Measurements from ENCODE around the gene FBXO9.

Gene FBXO9

DNA sequence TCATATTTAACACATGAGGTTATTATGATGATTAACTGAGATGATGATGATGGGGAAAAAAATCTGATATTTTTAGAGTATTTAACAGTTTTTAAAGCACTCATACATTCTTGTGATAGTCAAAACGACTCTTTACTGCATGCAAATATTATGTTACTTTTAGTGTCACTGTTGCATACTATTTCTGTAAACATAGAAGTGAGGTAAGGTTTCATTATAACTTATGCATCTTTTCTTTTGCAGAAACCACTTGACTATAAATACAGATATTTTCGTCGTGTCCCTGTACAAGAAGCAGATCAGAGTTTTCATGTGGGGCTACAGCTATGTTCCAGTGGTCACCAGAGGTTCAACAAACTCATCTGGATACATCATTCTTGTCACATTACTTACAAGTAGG, 30.1 kb downstream of the FBXO9 start:
- DNase-seq (ENCODE audit: low read depth), result no peak

DNA sequence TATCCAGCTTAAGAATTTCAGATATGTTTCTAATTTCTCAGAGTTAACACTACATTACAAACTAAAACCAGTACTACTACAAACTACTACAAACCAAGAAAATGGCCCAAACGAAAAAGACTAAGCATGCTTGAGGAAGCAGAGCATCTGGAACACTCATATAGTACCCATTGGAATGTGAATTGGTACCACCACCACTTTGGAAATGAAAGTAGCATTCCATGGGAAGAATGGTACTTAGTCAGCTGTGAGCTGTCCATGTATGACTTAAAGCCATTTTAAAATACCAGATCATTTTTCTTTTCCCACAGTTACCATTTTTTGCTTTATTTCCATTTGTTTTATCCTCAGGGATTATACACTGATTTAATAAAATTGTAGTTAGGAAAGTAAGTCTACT, 30.5 kb downstream of the FBXO9 start:
- DNase-seq (ENCODE audit: low read depth), result no peak

DNA sequence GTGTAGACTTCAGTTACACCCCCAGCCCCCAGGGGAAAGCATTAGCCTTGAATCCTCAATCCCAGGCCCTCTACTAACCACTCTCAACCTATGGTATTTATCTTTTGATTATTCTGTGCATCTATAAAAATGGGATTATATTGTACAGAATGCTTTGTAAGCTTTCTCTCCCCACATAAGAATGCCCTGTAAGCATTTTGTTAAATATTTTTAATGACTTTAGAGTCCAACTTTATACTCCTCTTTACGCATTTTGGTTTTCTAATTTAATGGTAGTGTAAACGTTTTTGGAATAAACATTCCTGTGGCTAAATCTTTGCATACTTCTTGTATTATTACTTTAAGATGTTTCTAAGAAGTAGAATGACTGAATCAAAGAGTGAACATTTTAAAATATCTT, 35.4 kb downstream of the FBXO9 start:
- DNase-seq (ENCODE audit: low read depth), result no peak

DNA sequence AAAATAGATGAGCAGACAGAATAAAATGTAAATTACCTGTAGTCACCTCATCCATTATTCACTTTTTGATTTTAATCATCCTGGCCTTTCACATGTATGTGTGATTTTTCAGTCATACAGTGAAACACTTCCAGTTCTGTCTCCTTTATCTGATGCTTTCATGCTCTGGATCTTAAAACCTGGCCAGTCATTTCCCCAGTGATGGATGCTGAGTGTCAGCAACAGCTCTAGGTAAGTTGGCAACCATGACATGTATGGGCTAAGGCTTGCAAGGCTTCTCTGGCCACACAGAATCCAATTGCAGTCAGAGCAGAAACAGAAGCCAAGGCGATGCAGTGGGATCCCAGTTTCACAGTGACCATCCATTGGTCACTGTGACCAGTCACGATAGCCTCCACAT, 35.8 kb downstream of the FBXO9 start:
- no peak for DNase-seq (ENCODE audit: low read depth)

DNA sequence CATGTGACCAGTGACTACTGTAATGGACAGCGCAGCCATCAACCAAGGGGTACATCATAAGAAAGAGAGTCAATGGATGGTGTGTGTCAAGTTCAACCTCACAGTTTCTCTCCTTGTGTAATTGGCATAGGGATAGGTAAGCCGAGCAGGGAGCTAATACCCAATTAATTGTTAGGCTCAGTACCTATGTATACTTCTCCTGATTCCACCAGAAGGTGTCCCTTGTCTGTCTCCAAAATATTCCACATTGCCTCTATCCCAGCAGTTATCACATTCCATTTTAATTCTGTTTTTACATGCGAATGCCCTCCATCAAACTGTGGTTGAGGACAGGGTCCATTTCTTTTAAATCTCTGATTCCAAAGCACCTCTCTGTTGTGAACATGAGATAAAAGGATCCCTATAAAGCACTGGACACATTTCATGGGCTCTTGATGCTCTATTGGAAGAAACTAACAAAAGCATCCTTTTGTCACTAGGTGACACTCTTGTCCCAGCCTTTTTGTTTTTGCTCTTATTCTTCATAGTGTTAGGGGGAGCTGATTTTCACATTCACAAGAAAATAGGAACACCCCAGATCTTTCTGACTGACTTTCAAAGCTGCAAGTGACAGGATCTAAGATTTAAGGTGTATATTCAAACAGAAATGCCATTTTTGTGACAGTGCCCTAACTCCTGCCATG, 38.9 kb downstream of the FBXO9 start:
- no peak for DNase-seq (ENCODE audit: low read depth)

DNA sequence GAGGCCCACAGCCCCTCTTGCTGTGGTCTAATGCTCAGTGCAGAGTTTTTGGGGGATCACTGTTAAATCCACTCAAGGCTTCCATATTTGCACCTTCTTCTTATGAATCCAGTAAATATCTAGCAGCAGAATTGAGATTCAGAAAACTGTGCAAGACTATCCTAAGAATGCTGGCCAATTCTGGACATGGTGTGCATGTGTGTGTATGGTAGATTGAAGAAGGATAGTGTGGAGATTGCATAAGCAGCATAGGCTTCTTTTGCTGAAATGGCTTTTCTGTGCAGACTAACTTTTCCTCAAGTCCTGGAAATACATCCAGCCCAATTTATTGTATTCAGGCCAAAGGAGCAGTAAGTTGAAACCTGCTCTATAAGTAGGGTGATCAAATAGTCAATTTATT, 39.7 kb downstream of the FBXO9 start:
- no peak for DNase-seq (ENCODE audit: low read depth)

DNA sequence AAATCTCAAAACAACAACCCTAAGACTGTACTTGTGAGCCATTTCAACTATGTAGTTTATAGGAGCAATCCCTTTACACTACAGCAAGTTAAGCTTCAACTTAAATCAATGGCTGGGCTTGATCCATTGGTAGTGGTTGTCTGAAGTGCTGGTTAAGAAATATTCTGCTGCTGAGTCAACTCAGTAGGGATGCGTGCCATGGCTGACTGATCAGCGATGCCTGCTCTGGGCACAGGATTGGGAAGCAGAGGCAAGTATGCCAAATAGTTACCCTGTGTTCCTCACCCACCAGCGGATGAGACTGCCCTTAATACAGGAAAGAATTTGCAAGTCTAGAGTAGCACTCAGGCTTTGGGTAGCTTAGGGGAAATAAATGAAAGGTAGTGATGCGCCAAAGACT, 41.9 kb downstream of the FBXO9 start:
- no peak for DNase-seq (ENCODE audit: low read depth)

DNA sequence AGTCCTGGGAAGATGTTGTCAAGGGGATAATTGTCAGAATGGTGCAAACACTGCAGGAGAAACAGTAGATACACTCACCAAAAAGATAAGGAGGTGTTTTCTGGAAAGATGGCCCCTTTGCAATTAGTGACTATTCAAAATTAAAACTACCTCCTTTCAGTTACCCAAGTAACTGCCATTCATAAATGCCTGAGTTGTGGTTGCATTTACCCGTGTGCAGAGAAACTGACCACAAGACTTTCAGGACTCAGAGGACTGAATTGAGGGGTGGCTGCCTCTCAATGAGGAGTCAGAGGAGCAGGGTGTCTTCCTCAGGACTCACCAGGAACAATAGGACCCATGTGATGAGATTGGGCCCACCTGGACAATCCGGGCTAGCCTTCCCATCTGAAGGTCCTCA, 44.4 kb downstream of the FBXO9 start:
- DNase-seq (ENCODE audit: low read depth), result no peak

DNA sequence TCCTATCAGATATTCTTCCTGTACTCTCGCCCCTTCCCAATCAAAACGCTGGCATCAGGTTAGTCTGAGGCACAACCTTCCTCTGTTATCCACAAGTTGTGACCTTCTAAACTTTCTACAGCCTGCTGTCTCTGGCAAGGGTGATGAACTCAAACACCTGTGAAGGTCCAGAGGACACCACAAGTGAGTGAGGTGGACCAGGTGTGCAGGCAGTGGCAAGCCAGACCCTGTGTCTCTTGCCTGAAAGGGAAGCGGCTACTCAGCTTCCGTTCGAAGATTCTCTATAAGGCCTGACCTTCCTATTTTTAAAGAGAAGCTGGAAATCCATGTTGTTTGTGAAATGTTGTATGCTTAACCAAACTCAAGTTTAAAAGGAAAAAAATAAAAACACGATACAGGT, 46.7 kb downstream of the FBXO9 start:
- no peak for DNase-seq (ENCODE audit: low read depth)

DNA sequence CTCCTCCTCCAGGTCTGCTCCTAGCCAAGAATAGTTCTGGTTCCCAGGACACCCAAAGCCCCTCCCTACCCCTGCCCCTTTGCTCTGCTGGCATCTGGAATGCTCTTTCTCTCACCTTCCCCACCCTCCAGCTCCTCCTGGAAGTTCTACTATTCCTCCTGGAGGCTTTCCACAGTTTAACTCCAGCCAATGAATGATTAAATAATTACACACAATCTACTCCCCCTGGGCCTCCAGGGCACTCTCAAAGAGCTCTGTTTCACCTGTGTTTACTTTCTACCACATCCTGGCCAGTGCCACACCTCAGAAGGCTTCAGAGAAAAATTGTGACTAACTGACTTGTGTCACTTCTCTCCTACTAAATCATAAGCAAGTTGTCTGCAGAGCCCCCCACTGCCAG, 47.2 kb downstream of the FBXO9 start:
- no peak for DNase-seq (ENCODE audit: low read depth)

DNA sequence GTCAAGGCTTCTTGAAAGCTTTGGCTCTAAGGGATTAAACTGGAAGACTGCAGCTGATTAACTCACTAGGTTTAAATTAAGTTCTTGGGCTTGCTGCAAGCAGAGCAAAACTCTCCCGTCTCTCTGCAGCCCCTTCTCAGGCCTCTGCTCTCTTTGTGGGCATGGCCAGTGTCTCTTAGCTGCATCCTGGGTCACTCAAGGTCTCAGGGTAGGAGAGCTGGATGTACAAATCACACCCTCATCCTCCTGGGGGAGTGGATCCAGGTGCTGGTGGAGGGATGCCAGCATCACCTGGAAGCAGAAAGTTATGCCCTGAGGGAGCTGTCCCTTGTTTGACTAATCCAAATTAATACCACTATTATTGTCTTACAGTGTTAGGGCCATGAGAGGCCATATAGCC, 47.7 kb downstream of the FBXO9 start:
- no peak for DNase-seq (ENCODE audit: low read depth)

DNA sequence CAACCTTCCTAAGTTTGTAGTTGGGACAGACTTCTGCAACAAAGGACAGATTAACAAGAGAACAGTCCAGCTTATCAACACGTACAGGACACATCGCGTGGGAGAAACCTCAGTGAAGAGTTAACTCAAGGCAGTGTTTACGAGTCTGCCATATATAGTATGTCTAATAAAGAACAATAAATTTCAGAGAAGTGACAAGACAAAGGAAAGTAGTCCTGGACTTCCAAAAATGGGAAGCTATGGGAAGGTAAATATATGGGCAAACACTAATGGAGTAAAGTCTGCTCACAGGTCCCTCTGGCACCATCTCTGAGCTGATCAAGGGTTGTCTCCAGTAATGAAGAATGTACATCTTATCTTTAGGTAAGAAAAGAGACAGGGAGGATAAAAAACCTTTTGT, 48.5 kb downstream of the FBXO9 start:
- no peak for DNase-seq (ENCODE audit: low read depth)

DNA sequence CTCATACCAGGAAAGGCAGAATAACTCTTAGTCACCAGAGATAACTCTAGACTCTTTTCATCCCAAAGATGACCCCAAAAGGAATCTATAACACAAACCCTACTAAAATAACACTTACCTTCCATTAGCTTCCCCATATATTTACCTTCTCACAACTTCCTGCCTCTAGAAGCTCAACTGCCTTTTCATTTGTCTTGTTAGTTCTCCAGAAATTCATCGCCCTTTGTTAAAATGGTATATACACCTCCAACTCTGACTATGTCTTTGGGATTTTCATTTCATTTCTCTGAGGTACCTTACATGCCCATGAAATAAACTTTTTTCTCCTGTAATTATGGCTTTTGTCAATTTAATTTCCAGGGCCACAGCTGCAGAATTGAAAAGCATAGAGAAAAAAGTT, 49.9 kb downstream of the FBXO9 start:
- no peak for DNase-seq (ENCODE audit: low read depth)

DNA sequence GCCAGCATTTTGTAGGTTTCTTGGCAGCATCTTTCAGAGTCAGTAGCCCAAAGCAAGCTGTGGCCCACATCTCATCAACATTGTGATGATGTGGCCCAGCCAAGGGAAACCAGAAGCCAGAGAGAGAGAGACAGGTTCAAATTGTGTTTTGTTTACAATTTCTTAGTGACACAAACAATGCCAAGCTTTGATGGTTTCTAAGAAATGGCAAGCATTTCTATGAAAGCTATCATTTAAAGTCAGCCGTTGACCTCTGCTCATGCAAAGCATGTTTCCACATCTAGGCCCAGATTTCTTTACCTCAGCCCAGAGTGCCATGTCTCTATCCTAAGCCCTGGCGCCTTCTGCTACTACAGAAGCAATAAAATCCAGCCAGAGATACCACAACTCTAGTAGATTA, 50.5 kb downstream of the FBXO9 start:
- DNase-seq (ENCODE audit: low read depth), result no peak

DNA sequence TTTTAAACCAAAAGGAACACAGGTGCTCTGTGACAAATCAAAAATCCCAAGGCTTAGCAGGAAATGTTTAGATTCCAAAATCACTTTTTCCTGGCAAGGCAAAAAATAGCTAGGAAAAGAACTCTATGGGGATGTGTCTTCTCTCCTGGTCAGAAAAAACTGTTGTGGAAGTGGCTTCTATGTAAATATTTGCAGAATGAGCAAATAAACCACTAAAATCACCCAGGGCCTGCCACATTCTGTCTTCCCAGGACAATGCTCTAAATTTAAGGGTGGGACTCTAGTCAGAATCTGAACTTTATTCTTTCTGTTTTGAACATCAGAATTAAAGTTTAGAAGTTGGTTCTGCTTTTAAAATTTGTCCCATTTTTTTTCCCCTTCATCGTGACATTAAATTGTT, 54.1 kb downstream of the FBXO9 start:
- DNase-seq (ENCODE audit: low read depth), result no peak

DNA sequence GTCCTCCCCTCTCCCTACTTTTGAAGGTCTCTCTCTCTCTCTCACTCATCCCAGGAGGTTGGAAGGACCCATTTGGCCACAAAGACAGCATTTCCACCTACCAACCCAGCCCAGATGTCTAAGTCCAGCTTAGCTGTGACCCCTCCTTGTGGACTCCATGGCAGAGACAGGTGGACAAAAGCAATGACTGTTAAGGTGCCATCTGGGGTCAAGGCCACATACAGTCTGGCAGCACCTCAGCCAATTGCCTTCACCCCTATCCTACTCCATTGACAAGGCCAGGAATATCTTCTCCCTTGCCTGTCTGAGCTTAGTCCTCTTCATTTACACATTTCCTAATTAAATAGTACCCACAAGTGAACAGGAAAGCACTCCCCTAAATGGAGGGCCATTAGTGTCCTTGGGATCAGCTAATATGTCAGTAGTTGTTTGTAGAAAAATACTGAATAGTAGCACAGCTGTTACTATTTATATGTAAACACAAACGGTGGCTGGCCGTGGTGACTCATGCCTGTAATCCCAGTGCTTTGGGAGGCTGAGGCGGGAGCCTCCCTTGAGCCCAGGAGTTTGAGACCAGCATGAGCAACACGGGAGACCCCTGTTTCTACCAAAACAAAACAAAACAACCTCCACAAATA, 54.7 kb downstream of the FBXO9 start:
- no peak for DNase-seq (ENCODE audit: low read depth)

DNA sequence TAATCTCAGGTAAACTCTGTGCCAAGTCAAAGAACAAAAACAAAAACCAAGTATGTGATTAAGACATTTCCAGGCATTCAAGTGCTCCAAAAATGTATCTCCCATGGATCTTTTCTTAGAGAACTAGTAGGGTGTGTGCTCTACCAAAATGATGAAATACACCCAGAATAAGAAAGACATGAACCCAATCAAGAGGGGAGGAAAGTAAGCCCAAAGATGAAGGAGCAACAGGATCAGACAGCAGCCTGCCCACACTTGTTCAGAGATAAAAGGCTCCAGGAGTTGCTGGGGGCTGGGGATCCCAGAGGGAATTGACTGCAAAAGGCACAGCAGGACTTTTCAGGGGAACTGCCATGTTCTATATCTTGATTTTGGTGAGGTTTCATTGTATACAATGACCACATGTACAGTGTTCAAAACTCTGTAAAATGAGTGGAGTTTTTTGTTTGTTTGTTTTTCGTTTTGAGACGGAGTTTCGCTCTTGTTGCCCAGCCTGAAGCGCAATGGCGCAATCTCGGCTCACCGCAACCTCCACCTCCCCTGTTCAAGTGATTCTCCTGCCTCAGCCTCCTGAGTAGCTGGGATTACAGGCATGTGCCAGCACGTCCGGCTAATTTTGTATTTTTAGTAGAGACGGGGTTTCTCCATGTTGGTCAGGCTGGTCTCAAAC, 59.1 kb downstream of the FBXO9 start:
- no peak for DNase-seq (ENCODE audit: low read depth)

DNA sequence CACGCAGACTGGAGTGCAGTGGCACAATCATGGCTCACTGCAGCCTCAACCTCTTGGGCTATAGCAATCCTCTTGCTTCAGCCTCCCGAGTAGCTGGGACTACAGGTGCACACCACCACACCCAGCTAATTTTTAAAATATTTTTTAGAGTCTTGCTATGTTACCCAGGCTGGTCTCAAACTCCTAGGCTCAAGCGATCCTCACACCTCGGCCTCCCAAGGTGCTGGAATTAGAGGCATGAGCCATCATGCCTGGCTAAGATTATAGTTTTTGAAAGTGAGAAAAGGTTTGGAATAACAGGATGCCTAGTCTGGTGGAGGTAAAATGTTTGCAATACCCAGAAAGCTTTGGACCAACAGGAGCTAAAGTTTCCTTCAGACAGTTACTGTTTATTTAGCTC, 60.1 kb downstream of the FBXO9 start:
- DNase-seq (ENCODE audit: low read depth), result no peak

DNA sequence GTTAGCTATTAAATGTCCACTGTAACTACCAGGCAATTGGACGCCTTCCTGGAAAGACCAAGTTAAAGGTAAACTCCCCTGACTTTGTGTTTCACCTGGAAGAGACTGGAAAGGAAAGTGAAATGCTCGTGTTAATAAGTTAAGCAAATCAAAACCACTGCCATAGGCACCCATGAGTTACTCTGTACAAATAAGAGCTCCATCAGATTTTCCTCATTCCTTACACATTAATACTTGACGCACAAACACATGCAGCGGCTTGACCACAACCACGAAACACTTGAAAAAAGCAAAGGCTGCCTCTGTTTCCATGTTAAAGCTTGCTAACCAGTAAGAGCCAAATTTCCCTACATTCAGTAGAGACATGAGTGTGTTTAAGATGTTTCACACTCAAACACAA, 63.6 kb downstream of the FBXO9 start:
- no peak for DNase-seq (ENCODE audit: low read depth)

DNA sequence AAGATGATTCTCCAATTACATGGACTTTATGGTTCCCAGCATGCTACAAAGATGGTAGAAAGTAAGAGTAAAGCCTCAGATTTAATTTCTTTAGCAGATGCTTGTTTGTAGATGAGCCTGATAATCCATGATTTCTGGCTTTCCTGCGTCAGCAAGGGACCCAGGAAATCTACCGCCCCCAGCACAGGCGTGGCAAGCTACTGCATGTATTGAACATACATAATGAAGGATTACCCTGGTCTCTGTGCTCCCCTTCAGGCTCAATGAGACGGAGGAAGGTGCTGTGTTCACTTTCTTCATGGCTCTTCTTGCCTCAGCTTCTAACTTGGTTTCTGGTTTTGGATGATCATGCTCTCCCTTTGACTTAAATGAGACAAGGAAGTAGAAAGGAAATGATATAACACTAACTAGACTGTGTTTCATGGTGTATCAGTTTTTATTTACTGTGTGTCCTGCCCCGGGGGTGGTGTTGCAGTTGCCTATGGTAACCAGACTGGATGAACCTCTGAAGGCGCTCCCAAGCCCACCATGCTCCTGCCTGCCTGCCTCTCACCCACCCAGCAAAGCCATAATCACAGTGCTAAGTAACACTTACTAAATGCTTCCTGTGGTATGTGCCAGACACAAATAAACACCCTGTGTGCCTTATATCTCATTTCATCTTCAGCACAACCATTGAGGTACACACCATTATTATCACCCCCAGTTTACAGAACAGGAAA, 65.5 kb downstream of the FBXO9 start:
- no peak for DNase-seq (ENCODE audit: low read depth)

DNA sequence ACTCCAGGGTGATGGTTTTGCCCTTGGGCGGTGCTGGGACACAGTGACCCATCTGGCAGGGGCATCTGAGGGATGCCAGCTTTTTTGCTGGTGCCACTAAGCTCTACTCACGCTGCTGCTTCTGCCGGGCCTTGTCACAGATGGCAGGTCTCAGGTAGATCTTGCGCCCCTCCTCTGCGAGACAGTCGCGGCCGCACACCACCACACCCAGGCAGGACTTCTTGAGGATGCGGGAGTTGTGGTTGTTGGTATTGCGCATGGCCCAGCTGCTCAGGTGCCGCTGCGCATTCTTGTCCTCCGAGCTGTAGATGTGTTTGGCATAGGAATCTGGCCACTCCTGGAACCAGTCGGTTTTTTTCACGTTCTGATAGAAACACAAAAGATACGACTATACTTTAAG, 68.8 kb downstream of the FBXO9 start:
- DNase-seq (ENCODE audit: low read depth), result no peak

DNA sequence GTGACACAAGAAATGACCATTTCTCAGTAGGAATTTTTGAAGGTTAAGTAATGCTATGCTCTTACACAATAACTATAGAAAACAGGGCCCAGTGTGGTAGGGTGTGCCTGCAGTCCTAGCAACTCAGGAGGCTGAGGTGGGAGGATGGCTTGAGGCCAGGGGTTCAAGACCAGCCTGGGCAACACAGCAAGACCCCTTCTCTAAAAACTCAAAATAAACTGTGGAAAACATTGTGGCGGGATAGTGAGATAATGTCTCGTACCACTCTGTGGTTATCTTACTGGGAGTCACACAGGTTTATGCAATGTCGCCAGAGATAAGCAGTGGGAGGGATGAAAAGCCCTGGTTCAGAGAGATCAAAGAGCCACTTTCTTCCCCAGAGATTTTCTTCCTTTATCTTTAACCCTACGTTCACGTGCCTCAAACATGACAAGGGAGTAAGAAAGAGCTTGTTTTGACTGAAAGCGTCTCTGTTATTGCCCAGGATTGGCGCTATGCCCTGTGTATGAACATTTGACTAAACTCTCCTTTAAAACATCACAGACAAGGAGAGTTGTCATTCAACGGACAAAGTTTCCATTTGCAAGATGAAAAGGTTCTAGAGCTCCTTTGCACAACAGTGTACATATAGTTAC, 69.5 kb downstream of the FBXO9 start:
- no peak for DNase-seq (ENCODE audit: low read depth)
